Measurements from ENCODE around the gene TRIM27.
A peak's percentile ranks its signal among the peaks of the same experiment; 100 is the strongest.
"Not testable (repeated sequence)": the region's sequence is repeated elsewhere in the genome, so short reads cannot be mapped to it uniquely, and the experiment has no call there.

TRIM27 gene

GRCh38 chr6:28923318-28924102 is at the start of gene TRIM27:
TRIM27 (minus strand) TSS chr6:28923985; CDS start chr6:28923632, 353 bp downstream.
- peaks cover 40% of the 10 kb centered on the region for H3K36me3 ChIP-seq (ENCODE audit: insufficient read depth, low read depth, low read length)
- peak within 1 kb of the TSS; percentile 96 for H3K4me3 ChIP-seq (ENCODE audit: low read length)
- peak within 1 kb of the TSS; percentile 98 for H3K9ac ChIP-seq (ENCODE audit: low read depth, low read length)
- H3K27me3 ChIP-seq (ENCODE audit: insufficient read depth, low read length) = no peaks in the 10 kb centered on the region
- H3K27ac ChIP-seq (ENCODE audit: low read length) = peak within 1 kb of the TSS; percentile 93
- H3K4me1 ChIP-seq (ENCODE audit: insufficient read depth, low read length) = peaks cover 3% of the 10 kb centered on the region; the same call in 1 of the 2 replicates
- no peaks in the 10 kb centered on the region for H3K9me3 ChIP-seq (ENCODE audit: insufficient read depth, low read depth, low read length)

GRCh38 chr6:28970056-28970455 is 46.3 kb upstream of the TRIM27 start:
- not testable (repeated sequence) for H3K27me3 ChIP-seq (ENCODE audit: insufficient read depth, low read length); H3K36me3 ChIP-seq (ENCODE audit: insufficient read depth, low read depth, low read length); H3K9ac ChIP-seq (ENCODE audit: low read depth, low read length); H3K27ac ChIP-seq (ENCODE audit: low read length); H3K4me3 ChIP-seq (ENCODE audit: low read length); H3K4me1 ChIP-seq (ENCODE audit: insufficient read depth, low read length); H3K9me3 ChIP-seq (ENCODE audit: insufficient read depth, low read depth, low read length)

DNA sequence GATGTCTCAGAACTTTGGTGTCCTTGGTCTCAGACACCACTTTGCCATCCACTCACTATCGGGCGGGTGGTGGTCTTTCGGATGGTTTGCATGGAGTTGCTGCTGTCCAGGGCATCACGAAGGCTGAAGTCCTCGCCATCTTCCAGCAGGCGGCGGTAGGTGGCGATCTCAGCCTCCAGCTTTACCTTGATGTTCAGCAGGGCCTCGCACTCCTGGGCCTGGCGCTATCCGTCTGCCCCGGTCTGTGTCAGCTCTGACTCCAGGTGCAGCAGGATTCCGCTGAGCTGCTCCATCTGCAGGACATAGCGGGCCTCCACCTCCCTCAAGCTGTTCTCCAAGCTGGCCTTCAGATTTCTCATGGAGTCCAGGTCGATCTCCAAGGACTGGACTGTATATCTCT is 45.3 kb upstream of the TRIM27 start:
- Histone ChIP-seq H3K36me3 (ENCODE audit: insufficient read depth, low read depth, low read length) (no peaks in the 10 kb centered on the region), H3K27ac (ENCODE audit: low read length) (no peak overlapping the region), H3K4me3 (ENCODE audit: low read length) (no peak overlapping the region), H3K4me1 (ENCODE audit: insufficient read depth, low read length) (no peaks in the 10 kb centered on the region), H3K9me3 (ENCODE audit: insufficient read depth, low read depth, low read length) (peaks cover 6% of the 10 kb centered on the region), H3K27me3 (ENCODE audit: insufficient read depth, low read length) (no peaks in the 10 kb centered on the region), H3K9ac (ENCODE audit: low read depth, low read length) (no peak overlapping the region)

DNA sequence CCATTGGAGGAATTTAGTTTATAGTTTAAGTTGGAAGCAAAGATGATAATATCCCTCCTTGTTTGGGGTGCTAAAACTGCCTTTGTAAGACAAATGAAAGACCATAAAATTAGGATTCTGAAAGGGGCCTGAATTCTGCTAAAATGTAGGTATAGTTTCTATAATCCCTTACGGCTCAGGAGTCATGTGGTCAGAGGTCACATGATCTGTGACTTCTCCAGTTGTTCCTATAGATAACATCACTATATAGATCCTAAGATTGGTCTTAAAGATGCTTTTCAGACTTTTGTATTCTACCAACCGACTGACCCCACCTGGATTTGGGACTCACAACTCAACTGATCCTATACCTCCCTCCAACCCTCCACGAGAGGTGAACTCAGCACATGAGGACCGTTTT is 44.7 kb upstream of the TRIM27 start:
- H3K4me1 ChIP-seq (ENCODE audit: insufficient read depth, low read length) = no peaks in the 10 kb centered on the region
- H3K4me3 ChIP-seq (ENCODE audit: low read length) = no peak overlapping the region
- H3K27ac ChIP-seq (ENCODE audit: low read length) = no peak overlapping the region
- H3K9ac ChIP-seq (ENCODE audit: low read depth, low read length) = no peak overlapping the region
- H3K36me3 ChIP-seq (ENCODE audit: insufficient read depth, low read depth, low read length) = no peaks in the 10 kb centered on the region
- H3K27me3 ChIP-seq (ENCODE audit: insufficient read depth, low read length) = no peaks in the 10 kb centered on the region
- H3K9me3 ChIP-seq (ENCODE audit: insufficient read depth, low read depth, low read length) = peaks cover 6% of the 10 kb centered on the region

- Histone ChIP-seq H3K4me3 (ENCODE audit: low read length) (no peak overlapping the region), H3K4me1 (ENCODE audit: insufficient read depth, low read length) (no peaks in the 10 kb centered on the region), H3K27me3 (ENCODE audit: insufficient read depth, low read length) (no peaks in the 10 kb centered on the region), H3K9ac (ENCODE audit: low read depth, low read length) (no peak overlapping the region), H3K9me3 (ENCODE audit: insufficient read depth, low read depth, low read length) (peaks cover 6% of the 10 kb centered on the region), H3K36me3 (ENCODE audit: insufficient read depth, low read depth, low read length) (no peaks in the 10 kb centered on the region), H3K27ac (ENCODE audit: low read length) (no peak overlapping the region)
Observed at GRCh38 chr6:28965706-28966105, 41.9 kb upstream of the TRIM27 start.

GRCh38 chr6:28960846-28961500 is 37.2 kb upstream of the TRIM27 start:
- no peak overlapping the region for H3K9ac ChIP-seq (ENCODE audit: low read depth, low read length)
- no peak overlapping the region for H3K27ac ChIP-seq (ENCODE audit: low read length)

GRCh38 chr6:28958561-28959243 is 34.9 kb upstream of the TRIM27 start:
- H3K27ac ChIP-seq (ENCODE audit: low read length); H3K4me3 ChIP-seq (ENCODE audit: low read length); H3K36me3 ChIP-seq (ENCODE audit: insufficient read depth, low read depth, low read length); H3K9ac ChIP-seq (ENCODE audit: low read depth, low read length); H3K9me3 ChIP-seq (ENCODE audit: insufficient read depth, low read depth, low read length); H3K27me3 ChIP-seq (ENCODE audit: insufficient read depth, low read length); H3K4me1 ChIP-seq (ENCODE audit: insufficient read depth, low read length): not testable (repeated sequence)

More at GRCh38 chr6:28960846-28961500, 37.2 kb upstream of the TRIM27 start:
- Histone ChIP-seq H3K4me1 (ENCODE audit: insufficient read depth, low read length) (no peaks in the 10 kb centered on the region), H3K9me3 (ENCODE audit: insufficient read depth, low read depth, low read length) (no peaks in the 10 kb centered on the region), H3K36me3 (ENCODE audit: insufficient read depth, low read depth, low read length) (no peaks in the 10 kb centered on the region), H3K4me3 (ENCODE audit: low read length) (no peak overlapping the region), H3K27me3 (ENCODE audit: insufficient read depth, low read length) (no peaks in the 10 kb centered on the region)

- not testable (repeated sequence) for H3K36me3 ChIP-seq (ENCODE audit: insufficient read depth, low read depth, low read length); H3K4me3 ChIP-seq (ENCODE audit: low read length); H3K9me3 ChIP-seq (ENCODE audit: insufficient read depth, low read depth, low read length); H3K4me1 ChIP-seq (ENCODE audit: insufficient read depth, low read length); H3K9ac ChIP-seq (ENCODE audit: low read depth, low read length); H3K27ac ChIP-seq (ENCODE audit: low read length); H3K27me3 ChIP-seq (ENCODE audit: insufficient read depth, low read length)
Observed at GRCh38 chr6:28957795-28958314, 34.1 kb upstream of the TRIM27 start.

DNA sequence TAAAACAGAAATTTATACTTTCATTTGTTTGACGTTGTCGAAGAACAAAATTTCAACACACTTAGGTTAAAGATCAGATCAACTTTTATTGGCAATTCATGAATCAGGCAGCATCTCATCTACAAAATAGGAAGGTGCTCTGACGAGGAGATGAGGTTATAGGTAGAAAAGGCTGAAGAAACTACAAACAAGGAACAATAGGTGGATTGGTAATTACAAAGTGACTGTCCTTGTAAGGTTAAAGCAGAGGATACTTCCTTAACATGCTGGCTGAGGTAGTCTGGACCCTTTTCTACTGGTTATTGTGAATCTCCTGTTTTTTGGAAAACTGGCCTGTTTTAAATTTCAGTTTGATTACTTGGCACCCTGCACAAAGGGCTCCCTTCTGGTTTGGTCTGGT is 32.5 kb upstream of the TRIM27 start:
- peaks cover 6% of the 10 kb centered on the region; the same call in 1 of the 2 replicates for H3K27me3 ChIP-seq (ENCODE audit: insufficient read depth, low read length)
- no peaks in the 10 kb centered on the region for H3K9me3 ChIP-seq (ENCODE audit: insufficient read depth, low read depth, low read length)
- H3K27ac ChIP-seq (ENCODE audit: low read length) = no peak overlapping the region
- no peak overlapping the region for H3K4me3 ChIP-seq (ENCODE audit: low read length)
- no peaks in the 10 kb centered on the region for H3K4me1 ChIP-seq (ENCODE audit: insufficient read depth, low read length)
- no peak overlapping the region for H3K9ac ChIP-seq (ENCODE audit: low read depth, low read length)
- H3K36me3 ChIP-seq (ENCODE audit: insufficient read depth, low read depth, low read length) = no peaks in the 10 kb centered on the region

DNA sequence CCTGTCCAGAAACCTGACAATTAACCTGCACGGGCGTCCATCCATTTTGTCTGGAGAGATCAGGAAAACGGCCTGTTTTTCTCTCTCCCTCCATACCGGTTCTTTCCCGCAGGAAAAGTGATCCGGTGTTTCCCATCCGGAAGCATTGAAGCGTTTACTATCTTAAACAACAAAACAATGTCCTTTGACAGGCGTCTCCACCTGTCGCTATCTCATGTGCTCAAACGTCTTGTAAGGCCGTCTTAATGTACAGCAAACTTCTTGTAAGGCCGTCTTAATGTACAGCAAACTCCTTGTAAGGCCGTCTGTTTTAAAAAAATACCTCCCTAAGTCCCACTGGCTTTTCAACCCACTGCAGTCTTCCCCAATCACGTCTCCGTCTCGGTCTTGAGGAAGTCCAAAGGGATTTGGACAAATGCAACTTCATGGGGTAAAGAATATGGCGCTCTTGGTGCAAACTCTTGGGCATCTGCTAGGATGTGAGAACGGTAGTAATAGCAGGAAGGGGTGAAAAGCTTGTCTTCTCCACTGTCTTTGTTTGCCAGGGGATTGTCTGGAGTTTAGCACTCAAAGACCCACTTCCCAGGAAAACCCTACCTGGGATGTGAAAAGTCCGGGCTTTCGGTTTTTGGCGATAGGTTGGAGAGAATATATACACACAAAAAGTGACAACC is 29.9 kb upstream of the TRIM27 start:
- H3K27me3 ChIP-seq (ENCODE audit: insufficient read depth, low read length) = peaks cover 6% of the 10 kb centered on the region; the same call in 1 of the 2 replicates
- peak overlapping the region; percentile 77 for H3K4me3 ChIP-seq (ENCODE audit: low read length)
- no peaks in the 10 kb centered on the region for H3K4me1 ChIP-seq (ENCODE audit: insufficient read depth, low read length)
- peak overlapping the region; percentile 53; the same call in 1 of the 2 replicates for H3K9ac ChIP-seq (ENCODE audit: low read depth, low read length)
- no peaks in the 10 kb centered on the region for H3K9me3 ChIP-seq (ENCODE audit: insufficient read depth, low read depth, low read length)
- H3K27ac ChIP-seq (ENCODE audit: low read length) = no peak overlapping the region
- no peaks in the 10 kb centered on the region for H3K36me3 ChIP-seq (ENCODE audit: insufficient read depth, low read depth, low read length)

- no peaks in the 10 kb centered on the region for H3K4me1 ChIP-seq (ENCODE audit: insufficient read depth, low read length)
- peaks cover 6% of the 10 kb centered on the region; the same call in 1 of the 2 replicates for H3K27me3 ChIP-seq (ENCODE audit: insufficient read depth, low read length)
- peak overlapping the region; percentile 77 for H3K4me3 ChIP-seq (ENCODE audit: low read length)
- no peak overlapping the region for H3K27ac ChIP-seq (ENCODE audit: low read length)
- H3K36me3 ChIP-seq (ENCODE audit: insufficient read depth, low read depth, low read length) = no peaks in the 10 kb centered on the region
- H3K9ac ChIP-seq (ENCODE audit: low read depth, low read length) = peak overlapping the region; percentile 53; the same call in 1 of the 2 replicates
- H3K9me3 ChIP-seq (ENCODE audit: insufficient read depth, low read depth, low read length) = no peaks in the 10 kb centered on the region
Observed at GRCh38 chr6:28953039-28953584, 29.3 kb upstream of the TRIM27 start.

Data from iPS-20b (cell line).